Liver (tissue), 9 donors: ENCODE data around the gene ANKS1A. TPM values are rescaled to one million over a fixed set of nuclear protein-coding genes. Genes with fewer than 3 reads are reported as not detected.

ENCODE experiments used
- DNase-seq: peaks from one replicate; pipeline ENCODE4 v3.0.0-alpha.2; 2017; ENCODE audit warnings: low spot score
- H3K27ac ChIP-seq, 2 donors: one replicate each; pipeline ENCODE4 v1.7.0; 2013; ENCODE audit warnings: inconsistent platforms in 2 of 2, low read length in 2 of 2, control low read depth in 1 of 2, low read depth in 1 of 2, mild to moderate bottlenecking in 1 of 2
- H3K27me3 ChIP-seq, 4 donors: one replicate each; pipeline versions ENCODE4 v1.6.1 to v1.7.0; 2013; ENCODE audit warnings: low read length in 3 of 4, inconsistent platforms in 1 of 4, mild to moderate bottlenecking in 1 of 4, moderate library complexity in 1 of 4; ENCODE audit not compliant: control insufficient read depth in 4 of 4, insufficient read depth in 4 of 4
- H3K36me3 ChIP-seq, 4 donors: one replicate each; pipeline versions ENCODE4 v1.6.1 to v1.7.0; 2013; ENCODE audit warnings: low read length in 3 of 4, mild to moderate bottlenecking in 3 of 4, low read depth in 1 of 4, moderate library complexity in 1 of 4; ENCODE audit not compliant: control insufficient read depth in 4 of 4, insufficient read depth in 3 of 4
- H3K4me1 ChIP-seq, 4 donors: one replicate each; pipeline versions ENCODE4 v1.6.1 to v1.7.0; 2013; ENCODE audit warnings: low read length in 3 of 4, mild to moderate bottlenecking in 3 of 4, moderate library complexity in 1 of 4; ENCODE audit not compliant: control insufficient read depth in 4 of 4, insufficient read depth in 4 of 4
- H3K4me3 ChIP-seq, 3 donors: one replicate each; pipeline versions ENCODE4 v1.6.1 to v1.7.0; 2013; ENCODE audit warnings: low read length in 3 of 3, control low read depth in 1 of 3, low read depth in 1 of 3, mild to moderate bottlenecking in 1 of 3
- H3K9ac ChIP-seq, 2 donors: one replicate each; pipeline ENCODE4 v1.7.0; 2013; ENCODE audit warnings: low read length in 2 of 2, mild to moderate bottlenecking in 2 of 2, moderate library complexity in 2 of 2, control low read depth in 1 of 2, low read depth in 1 of 2
- H3K9me3 ChIP-seq, 4 donors: one replicate each; pipeline versions ENCODE4 v1.6.1 to v1.7.0; 2013; ENCODE audit warnings: low read length in 3 of 4; ENCODE audit not compliant: control insufficient read depth in 4 of 4
- CTCF ChIP-seq: fragments of 150-350 bp; IDR thresholded peaks from 2 replicates; pipeline ENCODE4 v1.5.1; 2017; ENCODE audit warnings: improper control_type of control experiment, low read depth, low read length; ENCODE audit not compliant: missing input control
- EGR1 ChIP-seq, 2 donors: IDR thresholded peaks; 2 replicates each; pipeline ENCODE4 v1.6.1; 2016 to 2018; ENCODE audit warnings: antibody characterized with exemption in 2 of 2, low read depth in 2 of 2
- FOXA1 ChIP-seq: IDR thresholded peaks from 2 replicates; pipeline ENCODE4 v1.6.1; 2016; ENCODE audit warnings: antibody characterized with exemption
- FOXA2 ChIP-seq: IDR thresholded peaks from 2 replicates; pipeline ENCODE4 v1.6.1; 2016; ENCODE audit warnings: antibody characterized with exemption
- GABPA ChIP-seq, 2 donors: IDR thresholded peaks in 1 of 2; conservative IDR thresholded peaks in 1 of 2; 2 replicates each; pipeline ENCODE4 v1.6.1; 2016; ENCODE audit warnings: antibody characterized with exemption in 2 of 2, mild to moderate bottlenecking in 1 of 2, moderate library complexity in 1 of 2
- HNF4A ChIP-seq, 2 donors: conservative IDR thresholded peaks; 2 replicates each; pipeline ENCODE4 v1.6.1; 2016; ENCODE audit warnings: antibody characterized with exemption in 2 of 2, mild to moderate bottlenecking in 2 of 2
- JUND ChIP-seq, 2 donors: IDR thresholded peaks; 2 replicates each; pipeline ENCODE4 v1.6.1; 2016; ENCODE audit warnings: antibody characterized with exemption in 2 of 2
- NR2F2 ChIP-seq: IDR thresholded peaks from 2 replicates; pipeline ENCODE4 v1.6.1; 2016; ENCODE audit warnings: antibody characterized with exemption
- RAD21 ChIP-seq, 2 donors: IDR thresholded peaks; 2 replicates each; pipeline ENCODE4 v1.6.1; 2016; ENCODE audit warnings: antibody characterized with exemption in 2 of 2, mild to moderate bottlenecking in 2 of 2
- RXRA ChIP-seq, 2 donors: IDR thresholded peaks; 2 replicates each; pipeline ENCODE4 v1.6.1; 2017 to 2018; ENCODE audit warnings: antibody characterized with exemption in 2 of 2, mild to moderate bottlenecking in 1 of 2
- SP1 ChIP-seq: IDR thresholded peaks from 2 replicates; pipeline ENCODE4 v1.6.1; 2018; ENCODE audit warnings: antibody characterized with exemption, mild to moderate bottlenecking
- WGBS: extraction: QIAGEN DNeasy Blood & Tissue Kit; methylation state at CpG from one replicate; pipeline ENCODE4 v1.1.7; 2013; 5-methylcytosine and 5-hydroxymethylcytosine counted together
- polyA plus RNA-seq, 2 donors: library from polyadenylated mRNA; stranded (reverse) in 1 of 2; unstranded in 1 of 2; fragments of 200-250 nt in 1 of 2; fragments of >200 nt in 1 of 2; fragmentation: Nextera tagmentation in 1 of 2; extraction: Ambion mirVana in 1 of 2; gene quantifications; one replicate each; pipeline versions ENCODE4 v1.2.1 to v1.2.3, GENCODE V29; 2013 to 2015
- total RNA-seq, 2 donors: library from RNA; depleted of rRNA; stranded (reverse); fragments of >200 nt; gene quantifications; one replicate each; pipeline ENCODE4 v1.2.3, GENCODE V29; 2014
- TF ChIP-seq, protein P1 (sequence below): IDR thresholded peaks from 2 replicates; pipeline ENCODE4 v1.6.1; 2016; ENCODE audit warnings: antibody characterized with exemption
- TF ChIP-seq, protein P2 (sequence below): IDR thresholded peaks from 2 replicates; pipeline ENCODE4 v1.6.1; 2016; ENCODE audit warnings: antibody characterized with exemption, mild to moderate bottlenecking
- TF ChIP-seq, protein P3 (sequence below): IDR thresholded peaks from 2 replicates; pipeline ENCODE4 v1.6.1; 2016; ENCODE audit warnings: antibody characterized with exemption
- TF ChIP-seq, protein P4 (sequence below): IDR thresholded peaks from 2 replicates; pipeline ENCODE4 v1.6.1; 2016; ENCODE audit warnings: antibody characterized with exemption
- donor health status: healthy.
- donor health status: healthy.
- donor health status: healthy.
- donor health status: healthy.
- donor health status: healthy.

The ANKS1A gene
- total and polyA plus RNA-seq, 4 donors, result 4.3 to 18.7 (median 6.7) TPM

- no peak for DNase-seq
- no peak overlapping the region for H3K27ac ChIP-seq
- WGBS, result 80% methylated on average over 3 of the region's 3 CpGs
These were observed 33.2 kb downstream of the ANKS1A start for GRCh38 chr6:34922177-34922663.

DNA sequence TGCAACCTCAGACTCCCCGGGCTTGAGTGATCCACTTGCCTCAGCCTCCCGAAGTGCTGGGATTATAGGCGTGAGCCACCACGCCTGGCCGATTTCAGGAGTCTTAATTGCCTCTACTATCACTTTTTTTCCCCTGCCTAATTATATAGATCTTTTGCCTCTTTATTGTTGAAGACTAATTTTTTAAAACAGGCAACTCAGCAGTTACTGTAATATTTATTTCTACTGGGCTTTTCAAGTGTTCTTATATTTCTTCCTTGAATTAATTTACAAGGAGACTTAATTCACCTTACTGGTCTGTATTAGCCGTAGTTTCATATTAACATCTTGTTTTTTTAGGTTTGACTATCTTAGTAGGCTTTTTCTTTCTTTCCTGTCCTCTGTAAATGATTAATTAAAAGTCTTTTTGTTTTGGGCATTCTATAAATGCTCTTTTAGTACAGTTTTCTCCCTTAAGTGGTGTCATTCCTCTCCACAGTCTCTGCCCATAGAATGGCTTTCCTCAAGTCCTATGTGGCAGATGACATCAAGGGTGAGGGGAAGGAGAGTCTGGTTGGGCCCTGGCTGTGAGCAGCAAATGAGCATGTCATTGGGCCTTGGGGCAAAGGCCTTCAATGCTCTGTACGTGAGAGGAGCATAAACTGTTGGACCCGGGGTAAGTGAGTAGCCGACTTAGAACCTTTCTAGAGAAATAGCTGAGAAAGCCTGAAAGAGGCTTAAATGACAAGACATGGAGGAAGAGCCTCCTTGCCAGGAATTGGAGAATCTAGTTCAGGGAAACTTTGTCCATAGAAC is 36.0 kb downstream of the ANKS1A start:
- no peak for DNase-seq
- 95% methylated on average over 9 of the region's 9 CpGs for WGBS
- Histone ChIP-seq H3K4me3 (no peak overlapping the region), H3K27me3 (no peaks in the 10 kb centered on the region), H3K9me3 (no peaks in the 10 kb centered on the region), H3K36me3 (no peaks in the 10 kb centered on the region), H3K9ac (no peak overlapping the region), H3K4me1 (peaks cover 0 to 2% (median 0%) of the 10 kb centered on the region in 4 donors), H3K27ac (no peak overlapping the region)
- TF ChIP-seq, protein P1, sequence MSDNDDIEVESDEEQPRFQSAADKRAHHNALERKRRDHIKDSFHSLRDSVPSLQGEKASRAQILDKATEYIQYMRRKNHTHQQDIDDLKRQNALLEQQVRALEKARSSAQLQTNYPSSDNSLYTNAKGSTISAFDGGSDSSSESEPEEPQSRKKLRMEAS, result no peak
- TF ChIP-seq FOXA1 (no peak), JUND (IDR thresholded peaks at IDR 0.05) (no peak), EGR1 (IDR thresholded peaks at IDR 0.05; ENCODE audit: low read depth in 2 of 2) (no peak), FOXA2 (no peak), NR2F2 (no peak)
- TF ChIP-seq, protein P2, sequence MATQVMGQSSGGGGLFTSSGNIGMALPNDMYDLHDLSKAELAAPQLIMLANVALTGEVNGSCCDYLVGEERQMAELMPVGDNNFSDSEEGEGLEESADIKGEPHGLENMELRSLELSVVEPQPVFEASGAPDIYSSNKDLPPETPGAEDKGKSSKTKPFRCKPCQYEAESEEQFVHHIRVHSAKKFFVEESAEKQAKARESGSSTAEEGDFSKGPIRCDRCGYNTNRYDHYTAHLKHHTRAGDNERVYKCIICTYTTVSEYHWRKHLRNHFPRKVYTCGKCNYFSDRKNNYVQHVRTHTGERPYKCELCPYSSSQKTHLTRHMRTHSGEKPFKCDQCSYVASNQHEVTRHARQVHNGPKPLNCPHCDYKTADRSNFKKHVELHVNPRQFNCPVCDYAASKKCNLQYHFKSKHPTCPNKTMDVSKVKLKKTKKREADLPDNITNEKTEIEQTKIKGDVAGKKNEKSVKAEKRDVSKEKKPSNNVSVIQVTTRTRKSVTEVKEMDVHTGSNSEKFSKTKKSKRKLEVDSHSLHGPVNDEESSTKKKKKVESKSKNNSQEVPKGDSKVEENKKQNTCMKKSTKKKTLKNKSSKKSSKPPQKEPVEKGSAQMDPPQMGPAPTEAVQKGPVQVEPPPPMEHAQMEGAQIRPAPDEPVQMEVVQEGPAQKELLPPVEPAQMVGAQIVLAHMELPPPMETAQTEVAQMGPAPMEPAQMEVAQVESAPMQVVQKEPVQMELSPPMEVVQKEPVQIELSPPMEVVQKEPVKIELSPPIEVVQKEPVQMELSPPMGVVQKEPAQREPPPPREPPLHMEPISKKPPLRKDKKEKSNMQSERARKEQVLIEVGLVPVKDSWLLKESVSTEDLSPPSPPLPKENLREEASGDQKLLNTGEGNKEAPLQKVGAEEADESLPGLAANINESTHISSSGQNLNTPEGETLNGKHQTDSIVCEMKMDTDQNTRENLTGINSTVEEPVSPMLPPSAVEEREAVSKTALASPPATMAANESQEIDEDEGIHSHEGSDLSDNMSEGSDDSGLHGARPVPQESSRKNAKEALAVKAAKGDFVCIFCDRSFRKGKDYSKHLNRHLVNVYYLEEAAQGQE, result no peak

More at GRCh38 chr6:34922177-34922663, 33.2 kb downstream of the ANKS1A start:
- H3K4me1 ChIP-seq, result peaks cover 0 to 2% (median 0%) of the 10 kb centered on the region in 4 donors
- no peak overlapping the region for H3K4me3 ChIP-seq
- no peak overlapping the region for H3K9ac ChIP-seq
- TF ChIP-seq, protein P3, sequence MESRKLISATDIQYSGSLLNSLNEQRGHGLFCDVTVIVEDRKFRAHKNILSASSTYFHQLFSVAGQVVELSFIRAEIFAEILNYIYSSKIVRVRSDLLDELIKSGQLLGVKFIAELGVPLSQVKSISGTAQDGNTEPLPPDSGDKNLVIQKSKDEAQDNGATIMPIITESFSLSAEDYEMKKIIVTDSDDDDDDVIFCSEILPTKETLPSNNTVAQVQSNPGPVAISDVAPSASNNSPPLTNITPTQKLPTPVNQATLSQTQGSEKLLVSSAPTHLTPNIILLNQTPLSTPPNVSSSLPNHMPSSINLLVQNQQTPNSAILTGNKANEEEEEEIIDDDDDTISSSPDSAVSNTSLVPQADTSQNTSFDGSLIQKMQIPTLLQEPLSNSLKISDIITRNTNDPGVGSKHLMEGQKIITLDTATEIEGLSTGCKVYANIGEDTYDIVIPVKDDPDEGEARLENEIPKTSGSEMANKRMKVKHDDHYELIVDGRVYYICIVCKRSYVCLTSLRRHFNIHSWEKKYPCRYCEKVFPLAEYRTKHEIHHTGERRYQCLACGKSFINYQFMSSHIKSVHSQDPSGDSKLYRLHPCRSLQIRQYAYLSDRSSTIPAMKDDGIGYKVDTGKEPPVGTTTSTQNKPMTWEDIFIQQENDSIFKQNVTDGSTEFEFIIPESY, result no peak
- no peak for TF ChIP-seq RAD21 (IDR thresholded peaks at IDR 0.05)
- H3K9me3 ChIP-seq, result no peaks in the 10 kb centered on the region
- no peaks in the 10 kb centered on the region for H3K36me3 ChIP-seq
- no peaks in the 10 kb centered on the region for H3K27me3 ChIP-seq

- no peak overlapping the region for H3K9ac ChIP-seq
- H3K4me1 ChIP-seq, result peaks cover 0 to 2% (median 0%) of the 10 kb centered on the region in 4 donors
- H3K27ac ChIP-seq, result no peak overlapping the region
- no peaks in the 10 kb centered on the region for H3K36me3 ChIP-seq
- no peaks in the 10 kb centered on the region for H3K27me3 ChIP-seq
- H3K9me3 ChIP-seq, result no peaks in the 10 kb centered on the region
- H3K4me3 ChIP-seq, result no peak overlapping the region
- DNase-seq, result no peak
- TF ChIP-seq CTCF (no peak), GABPA (IDR thresholded peaks at IDR 0.05 in 1 of 2, conservative IDR thresholded peaks at IDR 0.05 in 1 of 2) (no peak), RAD21 (IDR thresholded peaks at IDR 0.05) (no peak), SP1 (no peak), JUND (IDR thresholded peaks at IDR 0.05) (no peak), RXRA (IDR thresholded peaks at IDR 0.05) (no peak), FOXA1 (no peak), HNF4A (conservative IDR thresholded peaks at IDR 0.05) (no peak)
- TF ChIP-seq, protein P4, sequence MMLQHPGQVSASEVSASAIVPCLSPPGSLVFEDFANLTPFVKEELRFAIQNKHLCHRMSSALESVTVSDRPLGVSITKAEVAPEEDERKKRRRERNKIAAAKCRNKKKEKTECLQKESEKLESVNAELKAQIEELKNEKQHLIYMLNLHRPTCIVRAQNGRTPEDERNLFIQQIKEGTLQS, result no peak
- TF ChIP-seq, protein P2, result no peak
These were observed 37.6 kb downstream of the ANKS1A start for GRCh38 chr6:34926655-34927054.
